Mucosa of rectum (tissue), 2 donors: ENCODE results near the gene ZBTB24.
A peak's percentile ranks its signal among the peaks of the same experiment; 100 is the strongest.

Experiments
- H3K27ac ChIP-seq, 2 donors: one replicate each; pipeline ENCODE4 v1.7.0; 2013; ENCODE audit warnings: inconsistent platforms in 2 of 2, low read depth in 2 of 2, low read length in 2 of 2
- H3K27me3 ChIP-seq, 2 donors: one replicate each; pipeline ENCODE4 v1.7.0; 2013; ENCODE audit warnings: low read length in 2 of 2; ENCODE audit not compliant: control insufficient read depth in 2 of 2, insufficient read depth in 2 of 2
- H3K36me3 ChIP-seq, 2 donors: one replicate each; pipeline ENCODE4 v1.7.0; 2013; ENCODE audit warnings: low read length in 2 of 2; ENCODE audit not compliant: control insufficient read depth in 2 of 2, insufficient read depth in 2 of 2
- H3K4me1 ChIP-seq, 2 donors: one replicate each; pipeline ENCODE4 v1.7.0; 2013; ENCODE audit warnings: low read length in 2 of 2, mild to moderate bottlenecking in 1 of 2; ENCODE audit not compliant: control insufficient read depth in 2 of 2, insufficient read depth in 2 of 2
- H3K4me3 ChIP-seq, 2 donors: one replicate each; pipeline ENCODE4 v1.7.0; 2013; ENCODE audit warnings: low read length in 2 of 2
- H3K9ac ChIP-seq, 2 donors: one replicate each; pipeline ENCODE4 v1.7.0; 2013; ENCODE audit warnings: low read length in 2 of 2, low read depth in 1 of 2, mild to moderate bottlenecking in 1 of 2
- H3K9me3 ChIP-seq, 2 donors: one replicate each; pipeline ENCODE4 v1.7.0; 2013; ENCODE audit warnings: low read length in 2 of 2; ENCODE audit not compliant: control insufficient read depth in 2 of 2
- donor health status: healthy.
- donor health status: Normal muscosa, but diverticular disease.

ZBTB24 gene

DNA sequence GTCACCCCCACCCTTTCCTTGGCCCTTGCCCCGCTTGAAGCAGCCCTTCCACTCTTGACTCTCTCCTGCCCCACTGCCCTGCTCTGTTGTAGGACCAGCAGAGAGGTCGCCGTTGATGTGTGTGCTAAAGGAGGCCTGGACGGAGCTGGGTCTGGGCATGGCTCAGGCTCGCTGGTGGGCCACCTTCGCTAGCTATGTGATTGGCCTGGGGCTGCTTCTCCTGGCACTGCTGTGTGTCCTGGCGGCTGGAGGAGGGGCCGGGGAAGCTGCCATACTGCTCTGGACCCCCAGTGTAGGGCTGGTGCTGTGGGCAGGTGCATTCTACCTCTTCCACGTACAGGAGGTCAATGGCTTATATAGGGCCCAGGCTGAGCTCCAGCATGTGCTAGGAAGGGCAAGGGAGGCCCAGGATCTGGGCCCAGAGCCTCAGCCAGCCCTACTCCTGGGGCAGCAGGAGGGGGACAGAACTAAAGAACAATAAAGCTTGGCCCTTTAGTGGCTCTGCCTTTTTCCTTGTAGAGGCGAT lies 39.5 kb downstream of the ZBTB24 start:
- H3K27ac ChIP-seq = no peak overlapping the region

GRCh38 chr6:109442393-109442924 lies 40.6 kb downstream of the ZBTB24 start:
- Histone ChIP-seq H3K36me3 (peaks cover 32 to 42% of the 10 kb centered on the region in 2 donors), H3K9me3 (no peaks in the 10 kb centered on the region), H3K9ac (no peak overlapping the region)

More for the DNA sequence above, 39.5 kb downstream of the ZBTB24 start:
- H3K9ac ChIP-seq = no peak overlapping the region
- no peaks in the 10 kb centered on the region for H3K9me3 ChIP-seq
- peaks cover 32 to 44% of the 10 kb centered on the region in 2 donors for H3K36me3 ChIP-seq
- H3K4me1 ChIP-seq = peaks cover 15 to 24% of the 10 kb centered on the region in 2 donors
- no peak overlapping the region for H3K4me3 ChIP-seq
- no peaks in the 10 kb centered on the region for H3K27me3 ChIP-seq

DNA sequence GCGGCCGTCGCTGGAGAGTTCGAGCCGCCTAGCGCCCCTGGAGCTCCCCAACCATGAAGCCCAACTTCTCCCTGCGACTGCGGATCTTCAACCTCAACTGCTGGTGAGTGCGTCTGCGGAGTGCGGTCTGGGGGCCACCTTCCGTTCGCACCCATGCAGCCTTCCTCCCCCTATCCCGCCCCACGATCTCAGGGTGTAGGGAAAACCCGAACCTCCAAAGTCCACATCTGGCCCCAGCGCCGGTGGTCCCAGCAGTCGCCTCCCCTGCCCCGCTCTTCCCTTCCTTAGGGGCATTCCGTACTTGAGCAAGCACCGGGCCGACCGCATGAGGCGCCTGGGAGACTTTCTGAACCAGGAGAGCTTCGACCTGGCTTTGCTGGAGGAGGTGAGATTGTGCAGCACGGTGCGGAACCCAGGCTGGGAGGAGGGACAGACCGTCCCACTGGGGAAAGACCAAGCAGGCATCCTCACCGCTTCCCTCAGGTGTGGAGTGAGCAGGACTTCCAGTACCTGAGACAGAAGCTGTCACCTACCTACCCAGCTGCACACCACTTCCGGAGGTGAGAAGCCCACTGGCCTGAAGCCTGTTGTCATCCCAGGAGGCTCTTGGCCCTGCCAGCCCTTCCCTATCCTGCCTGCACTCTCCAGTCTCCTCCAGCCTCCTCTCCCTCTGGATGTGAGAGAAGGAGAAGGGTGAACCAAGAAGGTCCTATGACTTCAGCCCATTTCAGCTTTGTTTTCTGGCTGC lies 41.8 kb downstream of the ZBTB24 start:
- Histone ChIP-seq H3K36me3 (peaks cover 30 to 35% of the 10 kb centered on the region in 2 donors), H3K9me3 (no peaks in the 10 kb centered on the region), H3K9ac (peak overlapping the region; percentile 68 to 84), H3K27me3 (no peaks in the 10 kb centered on the region), H3K4me1 (peaks cover 15 to 20% of the 10 kb centered on the region in 2 donors), H3K4me3 (peak overlapping the region; percentile 74 to 89), H3K27ac (peak overlapping the region; percentile 75 to 84)

More at GRCh38 chr6:109442393-109442924, 40.6 kb downstream of the ZBTB24 start:
- H3K27me3 ChIP-seq = no peaks in the 10 kb centered on the region
- H3K4me1 ChIP-seq = peaks cover 15 to 24% of the 10 kb centered on the region in 2 donors
- no peak overlapping the region for H3K27ac ChIP-seq
- H3K4me3 ChIP-seq = peak overlapping the region in 1 of 2 donors; percentile 74

DNA sequence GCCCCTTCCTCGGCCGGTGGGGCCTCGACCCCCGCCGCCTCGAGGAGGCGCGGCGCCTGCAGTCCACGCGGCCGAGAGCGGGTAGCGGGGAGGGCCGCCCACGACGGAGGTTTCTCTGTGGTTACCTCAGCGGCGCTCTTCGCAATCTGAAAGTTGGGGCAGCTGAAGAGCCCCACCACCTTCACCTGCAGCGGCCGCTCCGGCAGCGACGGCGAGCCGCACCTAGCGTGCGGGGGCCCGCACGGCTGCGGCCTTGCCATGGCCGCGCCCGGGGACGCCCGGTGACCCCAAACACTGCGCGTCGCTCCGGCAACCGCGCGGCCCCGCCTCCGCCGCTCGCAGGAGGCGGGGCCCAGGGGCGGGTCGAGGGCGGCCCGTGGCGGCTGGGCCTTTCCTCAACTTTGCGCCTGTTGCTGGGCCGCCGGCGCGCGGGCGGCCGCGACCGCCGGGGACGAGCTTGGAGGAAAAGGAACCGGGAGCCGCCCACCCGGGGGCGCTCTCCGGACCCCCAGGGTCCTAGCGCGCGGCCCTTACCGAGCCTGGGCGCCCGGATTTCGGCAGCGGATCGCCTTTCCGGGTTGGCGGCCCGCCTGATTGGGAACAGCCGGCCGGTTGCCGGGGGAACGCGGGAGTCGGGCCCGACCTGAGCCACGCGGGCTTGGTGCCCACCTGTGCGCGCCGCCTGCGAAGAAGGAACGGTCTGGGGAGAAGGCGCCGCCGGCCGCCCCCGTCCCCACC lies 42.5 kb downstream of the ZBTB24 start, which contains the start of the genes PPIL6 and SMPD2:
Gene PPIL6, minus strand, starts transcription at position 298 of the 738 bp plus-strand sequence. Its CDS starts 38 bp downstream, at position 260.
Gene SMPD2, plus strand, starts transcription at position 394 of the 738 bp plus-strand sequence. CDS start 398 bp downstream, outside the sequence.
- H3K27ac ChIP-seq = peak within 1 kb of the TSS; percentile 75 to 84
- peaks cover 25 to 29% of the 10 kb centered on the region in 2 donors for H3K36me3 ChIP-seq
- H3K27me3 ChIP-seq = no peaks in the 10 kb centered on the region
- peak within 1 kb of the TSS; percentile 68 to 84 for H3K9ac ChIP-seq
- H3K4me1 ChIP-seq = peaks cover 12 to 14% of the 10 kb centered on the region in 2 donors
- H3K4me3 ChIP-seq = peak within 1 kb of the TSS; percentile 74 to 89
- H3K9me3 ChIP-seq = no peaks in the 10 kb centered on the region

GRCh38 chr6:109436041-109436440 lies 47.0 kb downstream of the ZBTB24 start:
- H3K27me3 ChIP-seq = no peaks in the 10 kb centered on the region
- H3K9me3 ChIP-seq = no peaks in the 10 kb centered on the region
- no peak overlapping the region for H3K27ac ChIP-seq
- no peaks in the 10 kb centered on the region for H3K4me1 ChIP-seq
- H3K36me3 ChIP-seq = no peaks in the 10 kb centered on the region
- no peak overlapping the region for H3K9ac ChIP-seq
- no peak overlapping the region for H3K4me3 ChIP-seq

GRCh38 chr6:109434456-109434855 lies 48.6 kb downstream of the ZBTB24 start:
- Histone ChIP-seq H3K9me3 (no peaks in the 10 kb centered on the region), H3K36me3 (no peaks in the 10 kb centered on the region), H3K9ac (no peak overlapping the region), H3K27ac (no peak overlapping the region), H3K27me3 (no peaks in the 10 kb centered on the region), H3K4me3 (no peak overlapping the region), H3K4me1 (no peaks in the 10 kb centered on the region)

- no peaks in the 10 kb centered on the region for H3K27me3 ChIP-seq
- H3K27ac ChIP-seq = no peak overlapping the region
- peaks cover 0 to 5% of the 10 kb centered on the region in 2 donors for H3K4me1 ChIP-seq
- no peak overlapping the region for H3K9ac ChIP-seq
- no peaks in the 10 kb centered on the region for H3K36me3 ChIP-seq
- H3K4me3 ChIP-seq = no peak overlapping the region
- H3K9me3 ChIP-seq = no peaks in the 10 kb centered on the region
These were observed 53.5 kb downstream of the ZBTB24 start for GRCh38 chr6:109429496-109429895.

- Histone ChIP-seq H3K36me3 (no peaks in the 10 kb centered on the region), H3K4me3 (peak overlapping the region; percentile 27 to 29), H3K9me3 (no peaks in the 10 kb centered on the region), H3K27ac (no peak overlapping the region), H3K27me3 (no peaks in the 10 kb centered on the region), H3K9ac (no peak overlapping the region), H3K4me1 (peaks cover 0 to 5% of the 10 kb centered on the region in 2 donors)
These were observed 54.0 kb downstream of the ZBTB24 start for GRCh38 chr6:109428889-109429477.

- no peak overlapping the region for H3K4me3 ChIP-seq
- H3K9me3 ChIP-seq = no peaks in the 10 kb centered on the region
- H3K9ac ChIP-seq = no peak overlapping the region
- peaks cover 0 to 5% of the 10 kb centered on the region in 2 donors for H3K4me1 ChIP-seq
- no peak overlapping the region for H3K27ac ChIP-seq
- no peaks in the 10 kb centered on the region for H3K36me3 ChIP-seq
- H3K27me3 ChIP-seq = no peaks in the 10 kb centered on the region
These were observed 58.1 kb downstream of the ZBTB24 start for GRCh38 chr6:109424946-109425345.
